ENCODE results near the gene HSD17B1. TPM values are rescaled to one million over a fixed set of nuclear protein-coding genes. Genes with fewer than 3 reads are reported as not detected.

HSD17B1 gene
- total and polyA plus RNA-seq, 2 of the 13 experiments (the other 11 are each of a cell fraction or from before 2014, with no cell fraction given) = 0.54 to 0.93 TPM

DNA sequence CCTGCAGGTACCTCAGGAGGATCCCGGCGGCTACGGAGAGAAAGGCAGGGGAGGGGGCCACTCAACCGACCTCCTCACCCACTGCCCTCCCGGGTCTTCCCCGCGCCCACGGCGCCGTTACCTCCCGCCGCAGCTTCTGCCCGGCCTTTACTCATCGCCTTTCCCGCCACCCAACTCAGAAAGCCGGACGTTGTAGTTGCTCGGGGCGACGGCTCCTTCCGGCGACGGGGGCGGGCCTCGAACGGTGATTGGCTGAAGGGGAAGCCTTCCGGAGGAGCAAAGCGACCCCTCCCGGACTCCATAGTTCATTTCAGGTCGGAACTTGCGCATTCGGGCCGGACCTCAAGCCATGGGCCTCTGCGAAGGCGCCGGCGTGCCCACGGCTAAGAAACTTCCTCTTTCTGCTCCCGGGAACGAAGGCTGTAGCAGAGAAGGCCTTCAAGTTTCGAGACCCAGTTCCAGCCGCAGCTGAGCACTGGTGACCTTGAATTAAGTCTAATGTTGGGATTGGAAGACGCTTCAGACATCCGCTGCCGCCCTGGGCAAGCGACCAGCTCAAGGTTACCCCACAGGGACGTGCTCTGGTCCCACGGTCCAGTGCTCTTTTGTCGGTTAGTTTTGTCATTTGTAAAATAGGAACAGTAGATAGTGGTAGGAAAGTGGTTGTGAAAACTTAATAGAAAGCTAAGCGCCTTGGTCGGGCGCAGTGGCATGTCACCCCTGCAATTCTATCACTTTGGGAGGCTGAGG, 25.0 kb downstream of the HSD17B1 start, which contains the start of gene PSMC3IP (continued):
- peak; percentile 43 for TF ChIP-seq ZNF800 (CRISPR knock-in tag; IDR thresholded peaks at IDR 0.05)
- TF ChIP-seq ZNF367 (CRISPR knock-in tag; IDR thresholded peaks at IDR 0.05; ENCODE audit: borderline replicate concordance) = peak; percentile 87
- no peak; the same call in 1 of the 2 replicates for TF ChIP-seq ZNF143 (CRISPR knock-in tag; IDR thresholded peaks at IDR 0.05)
- TF ChIP-seq, protein P1, sequence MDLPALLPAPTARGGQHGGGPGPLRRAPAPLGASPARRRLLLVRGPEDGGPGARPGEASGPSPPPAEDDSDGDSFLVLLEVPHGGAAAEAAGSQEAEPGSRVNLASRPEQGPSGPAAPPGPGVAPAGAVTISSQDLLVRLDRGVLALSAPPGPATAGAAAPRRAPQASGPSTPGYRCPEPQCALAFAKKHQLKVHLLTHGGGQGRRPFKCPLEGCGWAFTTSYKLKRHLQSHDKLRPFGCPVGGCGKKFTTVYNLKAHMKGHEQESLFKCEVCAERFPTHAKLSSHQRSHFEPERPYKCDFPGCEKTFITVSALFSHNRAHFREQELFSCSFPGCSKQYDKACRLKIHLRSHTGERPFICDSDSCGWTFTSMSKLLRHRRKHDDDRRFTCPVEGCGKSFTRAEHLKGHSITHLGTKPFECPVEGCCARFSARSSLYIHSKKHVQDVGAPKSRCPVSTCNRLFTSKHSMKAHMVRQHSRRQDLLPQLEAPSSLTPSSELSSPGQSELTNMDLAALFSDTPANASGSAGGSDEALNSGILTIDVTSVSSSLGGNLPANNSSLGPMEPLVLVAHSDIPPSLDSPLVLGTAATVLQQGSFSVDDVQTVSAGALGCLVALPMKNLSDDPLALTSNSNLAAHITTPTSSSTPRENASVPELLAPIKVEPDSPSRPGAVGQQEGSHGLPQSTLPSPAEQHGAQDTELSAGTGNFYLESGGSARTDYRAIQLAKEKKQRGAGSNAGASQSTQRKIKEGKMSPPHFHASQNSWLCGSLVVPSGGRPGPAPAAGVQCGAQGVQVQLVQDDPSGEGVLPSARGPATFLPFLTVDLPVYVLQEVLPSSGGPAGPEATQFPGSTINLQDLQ (CRISPR knock-in tag; IDR thresholded peaks at IDR 0.05) = peak; percentile 85; the same call in 1 of the 2 replicates
- TF ChIP-seq ZNF446 (CRISPR knock-in tag; IDR thresholded peaks at IDR 0.05) = peak; percentile 83; the same call in 1 of the 2 replicates
- TF ChIP-seq, protein P2, sequence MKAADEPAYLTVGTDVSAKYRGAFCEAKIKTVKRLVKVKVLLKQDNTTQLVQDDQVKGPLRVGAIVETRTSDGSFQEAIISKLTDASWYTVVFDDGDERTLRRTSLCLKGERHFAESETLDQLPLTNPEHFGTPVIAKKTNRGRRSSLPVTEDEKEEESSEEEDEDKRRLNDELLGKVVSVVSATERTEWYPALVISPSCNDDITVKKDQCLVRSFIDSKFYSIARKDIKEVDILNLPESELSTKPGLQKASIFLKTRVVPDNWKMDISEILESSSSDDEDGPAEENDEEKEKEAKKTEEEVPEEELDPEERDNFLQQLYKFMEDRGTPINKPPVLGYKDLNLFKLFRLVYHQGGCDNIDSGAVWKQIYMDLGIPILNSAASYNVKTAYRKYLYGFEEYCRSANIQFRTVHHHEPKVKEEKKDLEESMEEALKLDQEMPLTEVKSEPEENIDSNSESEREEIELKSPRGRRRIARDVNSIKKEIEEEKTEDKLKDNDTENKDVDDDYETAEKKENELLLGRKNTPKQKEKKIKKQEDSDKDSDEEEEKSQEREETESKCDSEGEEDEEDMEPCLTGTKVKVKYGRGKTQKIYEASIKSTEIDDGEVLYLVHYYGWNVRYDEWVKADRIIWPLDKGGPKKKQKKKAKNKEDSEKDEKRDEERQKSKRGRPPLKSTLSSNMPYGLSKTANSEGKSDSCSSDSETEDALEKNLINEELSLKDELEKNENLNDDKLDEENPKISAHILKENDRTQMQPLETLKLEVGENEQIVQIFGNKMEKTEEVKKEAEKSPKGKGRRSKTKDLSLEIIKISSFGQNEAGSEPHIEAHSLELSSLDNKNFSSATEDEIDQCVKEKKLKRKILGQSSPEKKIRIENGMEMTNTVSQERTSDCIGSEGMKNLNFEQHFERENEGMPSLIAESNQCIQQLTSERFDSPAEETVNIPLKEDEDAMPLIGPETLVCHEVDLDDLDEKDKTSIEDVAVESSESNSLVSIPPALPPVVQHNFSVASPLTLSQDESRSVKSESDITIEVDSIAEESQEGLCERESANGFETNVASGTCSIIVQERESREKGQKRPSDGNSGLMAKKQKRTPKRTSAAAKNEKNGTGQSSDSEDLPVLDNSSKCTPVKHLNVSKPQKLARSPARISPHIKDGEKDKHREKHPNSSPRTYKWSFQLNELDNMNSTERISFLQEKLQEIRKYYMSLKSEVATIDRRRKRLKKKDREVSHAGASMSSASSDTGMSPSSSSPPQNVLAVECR (CRISPR knock-in tag; IDR thresholded peaks at IDR 0.05; ENCODE audit: borderline replicate concordance) = peak; percentile 99
- TF ChIP-seq KLF15 (CRISPR knock-in tag; IDR thresholded peaks at IDR 0.05; ENCODE audit: borderline replicate concordance) = peak; percentile 70; the same call in 1 of the 2 replicates
- TF ChIP-seq, protein P3, sequence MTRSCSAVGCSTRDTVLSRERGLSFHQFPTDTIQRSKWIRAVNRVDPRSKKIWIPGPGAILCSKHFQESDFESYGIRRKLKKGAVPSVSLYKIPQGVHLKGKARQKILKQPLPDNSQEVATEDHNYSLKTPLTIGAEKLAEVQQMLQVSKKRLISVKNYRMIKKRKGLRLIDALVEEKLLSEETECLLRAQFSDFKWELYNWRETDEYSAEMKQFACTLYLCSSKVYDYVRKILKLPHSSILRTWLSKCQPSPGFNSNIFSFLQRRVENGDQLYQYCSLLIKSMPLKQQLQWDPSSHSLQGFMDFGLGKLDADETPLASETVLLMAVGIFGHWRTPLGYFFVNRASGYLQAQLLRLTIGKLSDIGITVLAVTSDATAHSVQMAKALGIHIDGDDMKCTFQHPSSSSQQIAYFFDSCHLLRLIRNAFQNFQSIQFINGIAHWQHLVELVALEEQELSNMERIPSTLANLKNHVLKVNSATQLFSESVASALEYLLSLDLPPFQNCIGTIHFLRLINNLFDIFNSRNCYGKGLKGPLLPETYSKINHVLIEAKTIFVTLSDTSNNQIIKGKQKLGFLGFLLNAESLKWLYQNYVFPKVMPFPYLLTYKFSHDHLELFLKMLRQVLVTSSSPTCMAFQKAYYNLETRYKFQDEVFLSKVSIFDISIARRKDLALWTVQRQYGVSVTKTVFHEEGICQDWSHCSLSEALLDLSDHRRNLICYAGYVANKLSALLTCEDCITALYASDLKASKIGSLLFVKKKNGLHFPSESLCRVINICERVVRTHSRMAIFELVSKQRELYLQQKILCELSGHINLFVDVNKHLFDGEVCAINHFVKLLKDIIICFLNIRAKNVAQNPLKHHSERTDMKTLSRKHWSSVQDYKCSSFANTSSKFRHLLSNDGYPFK (CRISPR knock-in tag; IDR thresholded peaks at IDR 0.05; ENCODE audit: borderline replicate concordance) = peak; percentile 68; the same call in 1 of the 2 replicates
- TF ChIP-seq ZEB1 (IDR thresholded peaks at IDR 0.05; ENCODE audit: insufficient replicate concordance, low read depth) = peak; percentile 72
- no peak for TF ChIP-seq SOX13 (IDR thresholded peaks at IDR 0.05)
- peak in 1 of 2 experiments; percentile 39; a peak in 1 of 4 replicates for TF ChIP-seq SOX13 (CRISPR knock-in tag; conservative IDR thresholded peaks at IDR 0.05 in 1 of 2, IDR thresholded peaks at IDR 0.05 in 1 of 2)
- peak; percentile 93 for TF ChIP-seq KLF6 (CRISPR knock-in tag; IDR thresholded peaks at IDR 0.05)
- TF ChIP-seq SMAD1 (CRISPR knock-in tag; IDR thresholded peaks at IDR 0.05; ENCODE audit: borderline replicate concordance, low read depth) = 0 out of 2 replicates have a peak, but pooled peaks have one; percentile 41
- TF ChIP-seq FOXA3 (CRISPR knock-in tag; IDR thresholded peaks at IDR 0.05) = peak; percentile 49; the same call in 1 of the 2 replicates
- TF ChIP-seq DDIT3 (CRISPR knock-in tag; IDR thresholded peaks at IDR 0.05) = 0 out of 2 replicates have a peak, but pooled peaks have one; percentile 54
